K562 (cell line): ENCODE data around the gene GLTPD2. TPM values are rescaled to one million over a fixed set of nuclear protein-coding genes. Genes with fewer than 3 reads are reported as not detected.

ENCODE experiments used
- FOXJ3 ChIP-seq: sonication (generic); formaldehyde crosslinking; IDR thresholded peaks from 2 replicates; pipeline ENCODE4 v1.4.0; 2020; ENCODE audit warnings: mild to moderate bottlenecking, missing genetic modification reagents
- HDAC2 ChIP-seq: fragments of 450-650 bp; IDR thresholded peaks from 2 replicates; pipeline ENCODE4 v1.6.1; 2016; ENCODE audit warnings: mild to moderate bottlenecking
- HDAC3 ChIP-seq: fragments of 450-650 bp; IDR thresholded peaks from 2 replicates; pipeline ENCODE4 v1.6.1; 2018; ENCODE audit warnings: borderline replicate concordance, mild to moderate bottlenecking, moderate library complexity; ENCODE audit not compliant: partially characterized antibody
- HIVEP1 ChIP-seq: fragments of 250-450 bp; sonication (Bioruptor Pico); IDR thresholded peaks from 2 replicates; pipeline ENCODE4 v1.4.0; 2020; ENCODE audit warnings: mild to moderate bottlenecking
- HNRNPL ChIP-seq: fragments of 200-400 bp; formaldehyde crosslinking; IDR thresholded peaks from 2 replicates; pipeline ENCODE4 v1.6.1; 2017; ENCODE audit warnings: low read depth, mild to moderate bottlenecking, low read length
- HNRNPLL ChIP-seq: fragments of 200-400 bp; formaldehyde crosslinking; IDR thresholded peaks from 2 replicates; pipeline ENCODE4 v1.6.1; 2017; ENCODE audit warnings: low read length, low read depth, mild to moderate bottlenecking; ENCODE audit not compliant: poor library complexity, severe bottlenecking
- KAT7 ChIP-seq: sonication (generic); formaldehyde crosslinking; IDR thresholded peaks from 2 replicates; pipeline ENCODE4 v1.8.0; 2022; ENCODE audit warnings: missing genetic modification reagents, mild to moderate bottlenecking, borderline replicate concordance
- MCM3 ChIP-seq: fragments of 450-650 bp; IDR thresholded peaks from 2 replicates; pipeline ENCODE4 v1.6.1; 2016
- MTA3 ChIP-seq: fragments of 450-650 bp; formaldehyde crosslinking; IDR thresholded peaks from 2 replicates; pipeline ENCODE4 v1.6.1; 2017; ENCODE audit warnings: mild to moderate bottlenecking, borderline replicate concordance
- NFIX ChIP-seq: fragments of 250-450 bp; sonication (Bioruptor Pico); IDR thresholded peaks from 2 replicates; pipeline ENCODE4 v1.4.0; 2020; ENCODE audit warnings: low read depth, mild to moderate bottlenecking, moderate library complexity
- NR4A1 ChIP-seq, 2 experiments: fragments of 250-450 bp in 1 of 2; fragments of 450-650 bp in 1 of 2; sonication (Bioruptor Pico) in 1 of 2; IDR thresholded peaks; 2 replicates each; pipeline versions ENCODE4 v1.4.0 to v1.6.1; 2016 to 2020; ENCODE audit warnings: mild to moderate bottlenecking in 2 of 2, missing compliant biosample characterization in 1 of 2, missing genetic modification characterization in 1 of 2, moderate library complexity in 1 of 2
- TBL1XR1 ChIP-seq, 2 experiments: IDR thresholded peaks; 2 replicates each; pipeline ENCODE4 v1.6.1; 2012; ENCODE audit warnings: improper control_type of control experiment in 2 of 2, low read length in 2 of 2, mild to moderate bottlenecking in 1 of 2
- ZC3H11A ChIP-seq: IDR thresholded peaks from 2 replicates; pipeline ENCODE4 v1.6.1; 2012; ENCODE audit warnings: low read depth, low read length, improper control_type of control experiment
- polyA plus RNA-seq, 8 experiments: library from polyadenylated mRNA; depleted of rRNA in 4 of 8; stranded (reverse) in 5 of 8; unstranded in 3 of 8; fragments of >200 nt; fragmentation: Nextera tagmentation in 2 of 8; fragmentation: Illumina TruSeq in 1 of 8; extraction: Ambion mirVana in 2 of 8; extraction: Trizol in 1 of 8; gene quantifications; 2 replicates each; pipeline versions ENCODE4 v1.2.1 to v1.2.3, GENCODE V29; 2011 to 2014; ENCODE audit warnings: inconsistent platforms in 1 of 8, missing spikeins in 1 of 8
- total RNA-seq, 7 experiments: library from RNA; depleted of rRNA in 6 of 7; stranded (reverse); fragments of >200 nt in 6 of 7; fragmentation: Illumina TruSeq in 2 of 7; extraction: Trizol in 2 of 7; gene quantifications; 2 replicates each; pipeline versions ENCODE4 v1.2.1 to v1.2.3, GENCODE V29; 2011 to 2021; ENCODE audit warnings: low replicate concordance in 1 of 7
- TF ChIP-seq, protein P1 (sequence below), 2 experiments: fragments of 450-650 bp in 1 of 2; sonication (generic) in 1 of 2; formaldehyde crosslinking in 1 of 2; IDR thresholded peaks in 1 of 2; conservative IDR thresholded peaks in 1 of 2; 2 replicates each; pipeline versions ENCODE4 v1.6.1 to v1.8.1; 2016 to 2023; ENCODE audit warnings: mild to moderate bottlenecking in 2 of 2, moderate library complexity in 2 of 2, inconsistent platforms in 1 of 2, missing genetic modification reagents in 1 of 2
- TF ChIP-seq, protein P2 (sequence below): sonication (generic); formaldehyde crosslinking; IDR thresholded peaks from 2 replicates; pipeline ENCODE4 v1.8.0; 2022; ENCODE audit warnings: mild to moderate bottlenecking, missing genetic modification reagents
- TF ChIP-seq, protein P3 (sequence below): sonication (generic); formaldehyde crosslinking; IDR thresholded peaks from 2 replicates; pipeline ENCODE4 v1.8.0; 2023; ENCODE audit warnings: mild to moderate bottlenecking, missing genetic modification reagents
- TF ChIP-seq, protein P4 (sequence below), 2 experiments: fragments of 200-800 bp in 1 of 2; sonication (Bioruptor generic) in 1 of 2; sonication (generic) in 1 of 2; formaldehyde crosslinking in 1 of 2; IDR thresholded peaks in 1 of 2; conservative IDR thresholded peaks in 1 of 2; 2 replicates each; pipeline versions ENCODE4 v1.5.0 to v1.6.1; 2016 to 2020; ENCODE audit warnings: missing compliant biosample characterization in 1 of 2, missing genetic modification characterization in 1 of 2, missing genetic modification reagents in 1 of 2

The GLTPD2 gene
- total and polyA plus RNA-seq, 9 of the 15 experiments (the other 6 are each of a cell fraction or from before 2014, with no cell fraction given): not detected

DNA sequence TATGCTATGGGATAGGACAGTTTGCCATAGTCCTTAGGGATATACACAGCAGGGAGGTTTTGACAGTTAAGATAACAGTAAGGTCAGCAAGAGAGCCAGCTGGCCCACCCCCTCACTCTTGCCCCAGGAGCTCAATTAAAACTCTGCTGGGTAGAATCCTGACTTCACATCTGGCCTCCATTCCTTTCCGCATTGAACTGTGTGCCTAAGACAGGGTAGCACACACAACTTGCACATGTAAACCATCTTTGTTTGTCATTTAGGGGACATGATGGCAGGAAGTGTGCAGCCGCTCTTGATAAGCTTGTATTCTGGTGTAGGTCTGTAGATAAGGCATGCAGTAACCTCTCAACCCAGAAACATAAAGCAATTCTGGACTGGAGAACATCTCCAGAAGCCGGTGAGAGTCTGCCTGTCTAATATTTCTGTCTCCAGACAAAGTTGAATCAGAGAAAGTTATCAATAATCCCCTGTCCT, 49.6 kb downstream of the GLTPD2 start (continued):
- TF ChIP-seq, protein P1, sequence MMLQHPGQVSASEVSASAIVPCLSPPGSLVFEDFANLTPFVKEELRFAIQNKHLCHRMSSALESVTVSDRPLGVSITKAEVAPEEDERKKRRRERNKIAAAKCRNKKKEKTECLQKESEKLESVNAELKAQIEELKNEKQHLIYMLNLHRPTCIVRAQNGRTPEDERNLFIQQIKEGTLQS (IDR thresholded peaks at IDR 0.05): no peak
- TF ChIP-seq, protein P1 (CRISPR knock-in tag; conservative IDR thresholded peaks at IDR 0.05): no peak
- TF ChIP-seq HNRNPL (no peak), HIVEP1 (CRISPR knock-in tag) (no peak), MCM3 (no peak), KAT7 (CRISPR knock-in tag) (no peak), NR4A1 (CRISPR knock-in tag; IDR thresholded peaks at IDR 0.05) (no peak), NR4A1 (tag; IDR thresholded peaks at IDR 0.05) (0 out of 2 replicates have a peak, but pooled peaks have one; percentile 16), FOXJ3 (CRISPR knock-in tag) (no peak), NFIX (CRISPR knock-in tag) (no peak), MTA3 (no peak), TBL1XR1 (IDR thresholded peaks at IDR 0.05; ENCODE audit: low read length in 2 of 2) (no peak), HDAC3 (no peak), HNRNPLL (no peak), HDAC2 (no peak), ZC3H11A (no peak)
- TF ChIP-seq, protein P2, sequence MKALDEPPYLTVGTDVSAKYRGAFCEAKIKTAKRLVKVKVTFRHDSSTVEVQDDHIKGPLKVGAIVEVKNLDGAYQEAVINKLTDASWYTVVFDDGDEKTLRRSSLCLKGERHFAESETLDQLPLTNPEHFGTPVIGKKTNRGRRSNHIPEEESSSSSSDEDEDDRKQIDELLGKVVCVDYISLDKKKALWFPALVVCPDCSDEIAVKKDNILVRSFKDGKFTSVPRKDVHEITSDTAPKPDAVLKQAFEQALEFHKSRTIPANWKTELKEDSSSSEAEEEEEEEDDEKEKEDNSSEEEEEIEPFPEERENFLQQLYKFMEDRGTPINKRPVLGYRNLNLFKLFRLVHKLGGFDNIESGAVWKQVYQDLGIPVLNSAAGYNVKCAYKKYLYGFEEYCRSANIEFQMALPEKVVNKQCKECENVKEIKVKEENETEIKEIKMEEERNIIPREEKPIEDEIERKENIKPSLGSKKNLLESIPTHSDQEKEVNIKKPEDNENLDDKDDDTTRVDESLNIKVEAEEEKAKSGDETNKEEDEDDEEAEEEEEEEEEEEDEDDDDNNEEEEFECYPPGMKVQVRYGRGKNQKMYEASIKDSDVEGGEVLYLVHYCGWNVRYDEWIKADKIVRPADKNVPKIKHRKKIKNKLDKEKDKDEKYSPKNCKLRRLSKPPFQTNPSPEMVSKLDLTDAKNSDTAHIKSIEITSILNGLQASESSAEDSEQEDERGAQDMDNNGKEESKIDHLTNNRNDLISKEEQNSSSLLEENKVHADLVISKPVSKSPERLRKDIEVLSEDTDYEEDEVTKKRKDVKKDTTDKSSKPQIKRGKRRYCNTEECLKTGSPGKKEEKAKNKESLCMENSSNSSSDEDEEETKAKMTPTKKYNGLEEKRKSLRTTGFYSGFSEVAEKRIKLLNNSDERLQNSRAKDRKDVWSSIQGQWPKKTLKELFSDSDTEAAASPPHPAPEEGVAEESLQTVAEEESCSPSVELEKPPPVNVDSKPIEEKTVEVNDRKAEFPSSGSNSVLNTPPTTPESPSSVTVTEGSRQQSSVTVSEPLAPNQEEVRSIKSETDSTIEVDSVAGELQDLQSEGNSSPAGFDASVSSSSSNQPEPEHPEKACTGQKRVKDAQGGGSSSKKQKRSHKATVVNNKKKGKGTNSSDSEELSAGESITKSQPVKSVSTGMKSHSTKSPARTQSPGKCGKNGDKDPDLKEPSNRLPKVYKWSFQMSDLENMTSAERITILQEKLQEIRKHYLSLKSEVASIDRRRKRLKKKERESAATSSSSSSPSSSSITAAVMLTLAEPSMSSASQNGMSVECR: no peak
- TF ChIP-seq, protein P3, sequence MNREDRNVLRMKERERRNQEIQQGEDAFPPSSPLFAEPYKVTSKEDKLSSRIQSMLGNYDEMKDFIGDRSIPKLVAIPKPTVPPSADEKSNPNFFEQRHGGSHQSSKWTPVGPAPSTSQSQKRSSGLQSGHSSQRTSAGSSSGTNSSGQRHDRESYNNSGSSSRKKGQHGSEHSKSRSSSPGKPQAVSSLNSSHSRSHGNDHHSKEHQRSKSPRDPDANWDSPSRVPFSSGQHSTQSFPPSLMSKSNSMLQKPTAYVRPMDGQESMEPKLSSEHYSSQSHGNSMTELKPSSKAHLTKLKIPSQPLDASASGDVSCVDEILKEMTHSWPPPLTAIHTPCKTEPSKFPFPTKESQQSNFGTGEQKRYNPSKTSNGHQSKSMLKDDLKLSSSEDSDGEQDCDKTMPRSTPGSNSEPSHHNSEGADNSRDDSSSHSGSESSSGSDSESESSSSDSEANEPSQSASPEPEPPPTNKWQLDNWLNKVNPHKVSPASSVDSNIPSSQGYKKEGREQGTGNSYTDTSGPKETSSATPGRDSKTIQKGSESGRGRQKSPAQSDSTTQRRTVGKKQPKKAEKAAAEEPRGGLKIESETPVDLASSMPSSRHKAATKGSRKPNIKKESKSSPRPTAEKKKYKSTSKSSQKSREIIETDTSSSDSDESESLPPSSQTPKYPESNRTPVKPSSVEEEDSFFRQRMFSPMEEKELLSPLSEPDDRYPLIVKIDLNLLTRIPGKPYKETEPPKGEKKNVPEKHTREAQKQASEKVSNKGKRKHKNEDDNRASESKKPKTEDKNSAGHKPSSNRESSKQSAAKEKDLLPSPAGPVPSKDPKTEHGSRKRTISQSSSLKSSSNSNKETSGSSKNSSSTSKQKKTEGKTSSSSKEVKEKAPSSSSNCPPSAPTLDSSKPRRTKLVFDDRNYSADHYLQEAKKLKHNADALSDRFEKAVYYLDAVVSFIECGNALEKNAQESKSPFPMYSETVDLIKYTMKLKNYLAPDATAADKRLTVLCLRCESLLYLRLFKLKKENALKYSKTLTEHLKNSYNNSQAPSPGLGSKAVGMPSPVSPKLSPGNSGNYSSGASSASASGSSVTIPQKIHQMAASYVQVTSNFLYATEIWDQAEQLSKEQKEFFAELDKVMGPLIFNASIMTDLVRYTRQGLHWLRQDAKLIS (CRISPR knock-in tag): no peak
- TF ChIP-seq, protein P4, sequence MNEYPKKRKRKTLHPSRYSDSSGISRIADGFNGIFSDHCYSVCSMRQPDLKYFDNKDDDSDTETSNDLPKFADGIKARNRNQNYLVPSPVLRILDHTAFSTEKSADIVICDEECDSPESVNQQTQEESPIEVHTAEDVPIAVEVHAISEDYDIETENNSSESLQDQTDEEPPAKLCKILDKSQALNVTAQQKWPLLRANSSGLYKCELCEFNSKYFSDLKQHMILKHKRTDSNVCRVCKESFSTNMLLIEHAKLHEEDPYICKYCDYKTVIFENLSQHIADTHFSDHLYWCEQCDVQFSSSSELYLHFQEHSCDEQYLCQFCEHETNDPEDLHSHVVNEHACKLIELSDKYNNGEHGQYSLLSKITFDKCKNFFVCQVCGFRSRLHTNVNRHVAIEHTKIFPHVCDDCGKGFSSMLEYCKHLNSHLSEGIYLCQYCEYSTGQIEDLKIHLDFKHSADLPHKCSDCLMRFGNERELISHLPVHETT (CRISPR knock-in tag; conservative IDR thresholded peaks at IDR 0.05 in 1 of 2, IDR thresholded peaks at IDR 0.05 in 1 of 2): no peak; a peak in 1 of 4 replicates
